GM23338 (cell line): ENCODE results near the gene TMEM178B. TPM values are rescaled to one million over a fixed set of nuclear protein-coding genes. Genes with fewer than 3 reads are reported as not detected.

Experiments used
- ATAC-seq: fragments of 200-7000 bp; cut with Tn5 transposase; 3 replicates; pipeline ENCODE4 v1.9.1; 2020
- DNase-seq: peaks from one replicate; pipeline ENCODE4 v3.0.0-alpha.2; 2015; ENCODE audit warnings: low spot score
- H2AFZ ChIP-seq: fragments of 200-600 bp; sonication (generic); 2 replicates; pipeline ENCODE4 v1.8.0; 2016; ENCODE audit warnings: antibody characterized with exemption, mild to moderate bottlenecking, moderate library complexity
- H3F3A ChIP-seq: fragments of 200-600 bp; sonication (generic); replicated peaks from 2 replicates; pipeline ENCODE4 v1.8.0; 2017; ENCODE audit warnings: antibody characterized with exemption, mixed run types, low read depth
- H3K27ac ChIP-seq: fragments of 200-600 bp; sonication (generic); 2 replicates; pipeline ENCODE4 v1.6.1; 2016; ENCODE audit warnings: low read depth
- H3K27me3 ChIP-seq: fragments of 200-600 bp; sonication (generic); 2 replicates; pipeline ENCODE4 v1.8.0; 2016; ENCODE audit warnings: mild to moderate bottlenecking, mixed run types, moderate library complexity; ENCODE audit not compliant: insufficient read depth
- H3K36me3 ChIP-seq: fragments of 200-600 bp; sonication (generic); 2 replicates; pipeline ENCODE4 v1.8.0; 2016; ENCODE audit warnings: mild to moderate bottlenecking; ENCODE audit not compliant: insufficient read depth
- H3K4me1 ChIP-seq: fragments of 200-600 bp; sonication (generic); 2 replicates; pipeline ENCODE4 v1.8.0; 2016; ENCODE audit warnings: mild to moderate bottlenecking, moderate library complexity; ENCODE audit not compliant: insufficient read depth
- H3K4me2 ChIP-seq: fragments of 200-600 bp; sonication (generic); 2 replicates; pipeline ENCODE4 v1.7.1; 2017; ENCODE audit warnings: mixed run types
- H3K4me3 ChIP-seq: fragments of 200-600 bp; sonication (generic); 2 replicates; pipeline ENCODE4 v1.6.1; 2016; ENCODE audit warnings: mixed run types
- H3K79me2 ChIP-seq: fragments of 200-600 bp; sonication (generic); replicated peaks from 2 replicates; pipeline ENCODE4 v1.8.0; 2017; ENCODE audit warnings: mild to moderate bottlenecking; ENCODE audit not compliant: insufficient read depth
- H3K9me2 ChIP-seq: fragments of 200-600 bp; sonication (generic); 2 replicates; pipeline ENCODE4 v1.8.0; 2017; ENCODE audit not compliant: insufficient read depth
- H4K20me1 ChIP-seq: fragments of 200-600 bp; sonication (generic); replicated peaks from 2 replicates; pipeline ENCODE4 v1.8.0; 2017; ENCODE audit warnings: mild to moderate bottlenecking; ENCODE audit not compliant: insufficient read depth
- H3K27ac Mint-ChIP-seq: 2 replicates; pipeline ENCODE4 v1.8.0; 2020; ENCODE audit warnings: inconsistent platforms, mild to moderate bottlenecking, moderate library complexity, mixed read lengths
- H3K27me3 Mint-ChIP-seq: 3 replicates; pipeline ENCODE4 v1.8.0; 2022; ENCODE audit warnings: low read depth, mild to moderate bottlenecking, moderate library complexity, mixed read lengths, inconsistent platforms; ENCODE audit not compliant: insufficient read depth, poor library complexity
- H3K36me3 Mint-ChIP-seq: 3 replicates; pipeline ENCODE4 v1.8.0; 2021; ENCODE audit warnings: low read depth, mild to moderate bottlenecking, inconsistent platforms, moderate library complexity, mixed read lengths
- H3K4me1 Mint-ChIP-seq: 3 replicates; pipeline ENCODE4 v1.8.0; 2020; ENCODE audit warnings: mild to moderate bottlenecking, inconsistent platforms, mixed read lengths
- H3K4me3 Mint-ChIP-seq: 3 replicates; pipeline ENCODE4 v1.8.0; 2021; ENCODE audit warnings: moderate library complexity, mild to moderate bottlenecking, inconsistent platforms, mixed read lengths
- H3K9me3 Mint-ChIP-seq: 3 replicates; pipeline ENCODE4 v1.8.0; 2020; ENCODE audit warnings: moderate library complexity, mild to moderate bottlenecking, inconsistent platforms, mixed read lengths
- CREB1 ChIP-seq: fragments of 250-450 bp; sonication (Bioruptor Pico); IDR thresholded peaks from 2 replicates; pipeline ENCODE4 v1.5.0; 2020; ENCODE audit warnings: low read depth, mild to moderate bottlenecking, moderate library complexity
- EZH2 ChIP-seq: fragments of 200-600 bp; sonication (generic); IDR thresholded peaks from one replicate; pipeline ENCODE4 v1.8.0; 2017; ENCODE audit warnings: antibody characterized with exemption, mild to moderate bottlenecking, low read depth; ENCODE audit not compliant: unreplicated experiment
- EZH2phosphoT487 ChIP-seq: fragments of 200-600 bp; sonication (generic); IDR thresholded peaks from one replicate; pipeline ENCODE4 v1.8.1; 2018; ENCODE audit warnings: antibody characterized with exemption; ENCODE audit not compliant: unreplicated experiment
- JUNB ChIP-seq: IDR thresholded peaks from one replicate; pipeline ENCODE4 v1.6.1; 2016; ENCODE audit warnings: antibody characterized with exemption; ENCODE audit not compliant: unreplicated experiment
- NANOG ChIP-seq: IDR thresholded peaks from 2 replicates; pipeline ENCODE4 v1.6.1; 2016; ENCODE audit warnings: antibody characterized with exemption, borderline replicate concordance
- POLR2AphosphoS5 ChIP-seq: IDR thresholded peaks from 2 replicates; pipeline ENCODE4 v1.6.1; 2016; ENCODE audit warnings: antibody characterized with exemption, low read depth
- STAT1 ChIP-seq: IDR thresholded peaks from one replicate; pipeline ENCODE4 v1.6.1; 2016; ENCODE audit warnings: antibody characterized with exemption; ENCODE audit not compliant: unreplicated experiment
- ZNF114 ChIP-seq: fragments of 250-450 bp; sonication (Bioruptor Pico); IDR thresholded peaks from 2 replicates; pipeline ENCODE4 v1.5.0; 2020; ENCODE audit warnings: mild to moderate bottlenecking, moderate library complexity
- ZNF331 ChIP-seq: fragments of 250-450 bp; sonication (Bioruptor Pico); IDR thresholded peaks from 2 replicates; pipeline ENCODE4 v1.5.0; 2020; ENCODE audit warnings: low read depth, mild to moderate bottlenecking, moderate library complexity
- polyA plus RNA-seq: library from polyadenylated mRNA; unstranded; fragments of >200 nt; fragmentation: Nextera tagmentation; extraction: Ambion mirVana; gene quantifications from 2 replicates; pipeline ENCODE4 v1.2.1, GENCODE V29; 2016
- total RNA-seq: library from RNA; depleted of rRNA; stranded (reverse); fragments of >200 nt; shearing (Covaris generic); gene quantifications from 2 replicates; pipeline ENCODE4 v1.2.3, GENCODE V29; 2014
- TF ChIP-seq, protein P1 (sequence below): IDR thresholded peaks from one replicate; pipeline ENCODE4 v1.6.1; 2018; ENCODE audit warnings: antibody characterized with exemption; ENCODE audit not compliant: unreplicated experiment
- TF ChIP-seq, protein P2 (sequence below): IDR thresholded peaks from 2 replicates; pipeline ENCODE4 v1.6.1; 2016; ENCODE audit warnings: antibody characterized with exemption
- TF ChIP-seq, protein P3 (sequence below), 2 experiments: fragments of 200-600 bp in 1 of 2; sonication (generic) in 1 of 2; conservative IDR thresholded peaks; 2 replicates each; pipeline versions ENCODE4 v1.5.1 to v1.6.1; 2016 to 2017; ENCODE audit warnings: antibody characterized with exemption in 2 of 2, low read depth in 2 of 2, mild to moderate bottlenecking in 2 of 2, moderate library complexity in 1 of 2
- TF ChIP-seq, protein P4 (sequence below): fragments of 250-450 bp; sonication (Bioruptor Pico); IDR thresholded peaks from 2 replicates; pipeline ENCODE4 v1.5.0; 2020; ENCODE audit warnings: mild to moderate bottlenecking, moderate library complexity

Gene TMEM178B
- total and polyA plus RNA-seq, 2 experiments from 2014 or later: 4.9 to 15.6 TPM

DNA sequence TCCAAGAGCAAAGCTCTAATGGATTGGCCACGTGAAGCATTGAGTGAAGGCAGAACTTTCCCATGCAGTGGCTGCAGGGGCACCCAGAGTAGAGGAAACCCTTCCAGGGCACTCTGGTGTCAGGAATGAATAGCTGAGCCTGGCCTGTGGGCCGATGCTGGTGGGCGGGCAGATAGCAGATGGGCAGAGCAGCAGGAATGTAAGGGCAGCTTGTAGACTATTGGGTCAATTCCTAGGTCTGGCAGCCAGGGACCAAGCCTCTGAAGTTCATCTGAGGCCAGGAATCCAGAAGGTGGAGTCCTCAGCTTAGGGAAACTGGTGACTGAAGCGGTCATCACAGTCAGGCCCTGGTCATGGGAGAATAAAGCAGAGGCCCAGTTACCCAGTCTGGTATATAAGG lies 115.4 kb downstream of the TMEM178B start:
- H3K4me1 Mint-ChIP-seq: peaks cover 5% of the 10 kb centered on the region; the same call in 2 of the 3 replicates
- Histone ChIP-seq H3K79me2 (no peaks in the 10 kb centered on the region; the same call in 1 of the 2 replicates), H4K20me1 (peaks cover 3% of the 10 kb centered on the region; the same call in 1 of the 2 replicates), H3K9me2 (no peaks in the 10 kb centered on the region), H3K4me2 (no peak overlapping the region), H3K27ac (no peak overlapping the region), H3F3A (no peaks in the 10 kb centered on the region), H3K36me3 (no peaks in the 10 kb centered on the region), H2AFZ (no peak overlapping the region), H3K27me3 (no peaks in the 10 kb centered on the region), H3K4me3 (no peak overlapping the region), H3K4me1 (no peaks in the 10 kb centered on the region; the same call in 1 of the 2 replicates)
- ATAC-seq (no peak), DNase-seq (no peak)
- no peaks in the 10 kb centered on the region for H3K27me3 Mint-ChIP-seq
- H3K36me3 Mint-ChIP-seq: peaks cover 4% of the 10 kb centered on the region
- no peak overlapping the region for H3K4me3 Mint-ChIP-seq
- no peak overlapping the region for H3K27ac Mint-ChIP-seq
- H3K9me3 Mint-ChIP-seq: no peaks in the 10 kb centered on the region
- TF ChIP-seq JUNB (no peak), EZH2 (no peak), POLR2AphosphoS5 (no peak), NANOG (no peak), EZH2phosphoT487 (no peak), STAT1 (no peak), ZNF331 (CRISPR knock-in tag) (no peak), ZNF114 (CRISPR knock-in tag) (no peak), CREB1 (CRISPR knock-in tag) (no peak)
- TF ChIP-seq, protein P1, sequence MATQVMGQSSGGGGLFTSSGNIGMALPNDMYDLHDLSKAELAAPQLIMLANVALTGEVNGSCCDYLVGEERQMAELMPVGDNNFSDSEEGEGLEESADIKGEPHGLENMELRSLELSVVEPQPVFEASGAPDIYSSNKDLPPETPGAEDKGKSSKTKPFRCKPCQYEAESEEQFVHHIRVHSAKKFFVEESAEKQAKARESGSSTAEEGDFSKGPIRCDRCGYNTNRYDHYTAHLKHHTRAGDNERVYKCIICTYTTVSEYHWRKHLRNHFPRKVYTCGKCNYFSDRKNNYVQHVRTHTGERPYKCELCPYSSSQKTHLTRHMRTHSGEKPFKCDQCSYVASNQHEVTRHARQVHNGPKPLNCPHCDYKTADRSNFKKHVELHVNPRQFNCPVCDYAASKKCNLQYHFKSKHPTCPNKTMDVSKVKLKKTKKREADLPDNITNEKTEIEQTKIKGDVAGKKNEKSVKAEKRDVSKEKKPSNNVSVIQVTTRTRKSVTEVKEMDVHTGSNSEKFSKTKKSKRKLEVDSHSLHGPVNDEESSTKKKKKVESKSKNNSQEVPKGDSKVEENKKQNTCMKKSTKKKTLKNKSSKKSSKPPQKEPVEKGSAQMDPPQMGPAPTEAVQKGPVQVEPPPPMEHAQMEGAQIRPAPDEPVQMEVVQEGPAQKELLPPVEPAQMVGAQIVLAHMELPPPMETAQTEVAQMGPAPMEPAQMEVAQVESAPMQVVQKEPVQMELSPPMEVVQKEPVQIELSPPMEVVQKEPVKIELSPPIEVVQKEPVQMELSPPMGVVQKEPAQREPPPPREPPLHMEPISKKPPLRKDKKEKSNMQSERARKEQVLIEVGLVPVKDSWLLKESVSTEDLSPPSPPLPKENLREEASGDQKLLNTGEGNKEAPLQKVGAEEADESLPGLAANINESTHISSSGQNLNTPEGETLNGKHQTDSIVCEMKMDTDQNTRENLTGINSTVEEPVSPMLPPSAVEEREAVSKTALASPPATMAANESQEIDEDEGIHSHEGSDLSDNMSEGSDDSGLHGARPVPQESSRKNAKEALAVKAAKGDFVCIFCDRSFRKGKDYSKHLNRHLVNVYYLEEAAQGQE: no peak
- TF ChIP-seq, protein P2, sequence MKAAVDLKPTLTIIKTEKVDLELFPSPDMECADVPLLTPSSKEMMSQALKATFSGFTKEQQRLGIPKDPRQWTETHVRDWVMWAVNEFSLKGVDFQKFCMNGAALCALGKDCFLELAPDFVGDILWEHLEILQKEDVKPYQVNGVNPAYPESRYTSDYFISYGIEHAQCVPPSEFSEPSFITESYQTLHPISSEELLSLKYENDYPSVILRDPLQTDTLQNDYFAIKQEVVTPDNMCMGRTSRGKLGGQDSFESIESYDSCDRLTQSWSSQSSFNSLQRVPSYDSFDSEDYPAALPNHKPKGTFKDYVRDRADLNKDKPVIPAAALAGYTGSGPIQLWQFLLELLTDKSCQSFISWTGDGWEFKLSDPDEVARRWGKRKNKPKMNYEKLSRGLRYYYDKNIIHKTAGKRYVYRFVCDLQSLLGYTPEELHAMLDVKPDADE: no peak
- TF ChIP-seq, protein P3, sequence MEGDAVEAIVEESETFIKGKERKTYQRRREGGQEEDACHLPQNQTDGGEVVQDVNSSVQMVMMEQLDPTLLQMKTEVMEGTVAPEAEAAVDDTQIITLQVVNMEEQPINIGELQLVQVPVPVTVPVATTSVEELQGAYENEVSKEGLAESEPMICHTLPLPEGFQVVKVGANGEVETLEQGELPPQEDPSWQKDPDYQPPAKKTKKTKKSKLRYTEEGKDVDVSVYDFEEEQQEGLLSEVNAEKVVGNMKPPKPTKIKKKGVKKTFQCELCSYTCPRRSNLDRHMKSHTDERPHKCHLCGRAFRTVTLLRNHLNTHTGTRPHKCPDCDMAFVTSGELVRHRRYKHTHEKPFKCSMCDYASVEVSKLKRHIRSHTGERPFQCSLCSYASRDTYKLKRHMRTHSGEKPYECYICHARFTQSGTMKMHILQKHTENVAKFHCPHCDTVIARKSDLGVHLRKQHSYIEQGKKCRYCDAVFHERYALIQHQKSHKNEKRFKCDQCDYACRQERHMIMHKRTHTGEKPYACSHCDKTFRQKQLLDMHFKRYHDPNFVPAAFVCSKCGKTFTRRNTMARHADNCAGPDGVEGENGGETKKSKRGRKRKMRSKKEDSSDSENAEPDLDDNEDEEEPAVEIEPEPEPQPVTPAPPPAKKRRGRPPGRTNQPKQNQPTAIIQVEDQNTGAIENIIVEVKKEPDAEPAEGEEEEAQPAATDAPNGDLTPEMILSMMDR (conservative IDR thresholded peaks at IDR 0.05; ENCODE audit: low read depth in 2 of 2): no peak
- TF ChIP-seq, protein P4, sequence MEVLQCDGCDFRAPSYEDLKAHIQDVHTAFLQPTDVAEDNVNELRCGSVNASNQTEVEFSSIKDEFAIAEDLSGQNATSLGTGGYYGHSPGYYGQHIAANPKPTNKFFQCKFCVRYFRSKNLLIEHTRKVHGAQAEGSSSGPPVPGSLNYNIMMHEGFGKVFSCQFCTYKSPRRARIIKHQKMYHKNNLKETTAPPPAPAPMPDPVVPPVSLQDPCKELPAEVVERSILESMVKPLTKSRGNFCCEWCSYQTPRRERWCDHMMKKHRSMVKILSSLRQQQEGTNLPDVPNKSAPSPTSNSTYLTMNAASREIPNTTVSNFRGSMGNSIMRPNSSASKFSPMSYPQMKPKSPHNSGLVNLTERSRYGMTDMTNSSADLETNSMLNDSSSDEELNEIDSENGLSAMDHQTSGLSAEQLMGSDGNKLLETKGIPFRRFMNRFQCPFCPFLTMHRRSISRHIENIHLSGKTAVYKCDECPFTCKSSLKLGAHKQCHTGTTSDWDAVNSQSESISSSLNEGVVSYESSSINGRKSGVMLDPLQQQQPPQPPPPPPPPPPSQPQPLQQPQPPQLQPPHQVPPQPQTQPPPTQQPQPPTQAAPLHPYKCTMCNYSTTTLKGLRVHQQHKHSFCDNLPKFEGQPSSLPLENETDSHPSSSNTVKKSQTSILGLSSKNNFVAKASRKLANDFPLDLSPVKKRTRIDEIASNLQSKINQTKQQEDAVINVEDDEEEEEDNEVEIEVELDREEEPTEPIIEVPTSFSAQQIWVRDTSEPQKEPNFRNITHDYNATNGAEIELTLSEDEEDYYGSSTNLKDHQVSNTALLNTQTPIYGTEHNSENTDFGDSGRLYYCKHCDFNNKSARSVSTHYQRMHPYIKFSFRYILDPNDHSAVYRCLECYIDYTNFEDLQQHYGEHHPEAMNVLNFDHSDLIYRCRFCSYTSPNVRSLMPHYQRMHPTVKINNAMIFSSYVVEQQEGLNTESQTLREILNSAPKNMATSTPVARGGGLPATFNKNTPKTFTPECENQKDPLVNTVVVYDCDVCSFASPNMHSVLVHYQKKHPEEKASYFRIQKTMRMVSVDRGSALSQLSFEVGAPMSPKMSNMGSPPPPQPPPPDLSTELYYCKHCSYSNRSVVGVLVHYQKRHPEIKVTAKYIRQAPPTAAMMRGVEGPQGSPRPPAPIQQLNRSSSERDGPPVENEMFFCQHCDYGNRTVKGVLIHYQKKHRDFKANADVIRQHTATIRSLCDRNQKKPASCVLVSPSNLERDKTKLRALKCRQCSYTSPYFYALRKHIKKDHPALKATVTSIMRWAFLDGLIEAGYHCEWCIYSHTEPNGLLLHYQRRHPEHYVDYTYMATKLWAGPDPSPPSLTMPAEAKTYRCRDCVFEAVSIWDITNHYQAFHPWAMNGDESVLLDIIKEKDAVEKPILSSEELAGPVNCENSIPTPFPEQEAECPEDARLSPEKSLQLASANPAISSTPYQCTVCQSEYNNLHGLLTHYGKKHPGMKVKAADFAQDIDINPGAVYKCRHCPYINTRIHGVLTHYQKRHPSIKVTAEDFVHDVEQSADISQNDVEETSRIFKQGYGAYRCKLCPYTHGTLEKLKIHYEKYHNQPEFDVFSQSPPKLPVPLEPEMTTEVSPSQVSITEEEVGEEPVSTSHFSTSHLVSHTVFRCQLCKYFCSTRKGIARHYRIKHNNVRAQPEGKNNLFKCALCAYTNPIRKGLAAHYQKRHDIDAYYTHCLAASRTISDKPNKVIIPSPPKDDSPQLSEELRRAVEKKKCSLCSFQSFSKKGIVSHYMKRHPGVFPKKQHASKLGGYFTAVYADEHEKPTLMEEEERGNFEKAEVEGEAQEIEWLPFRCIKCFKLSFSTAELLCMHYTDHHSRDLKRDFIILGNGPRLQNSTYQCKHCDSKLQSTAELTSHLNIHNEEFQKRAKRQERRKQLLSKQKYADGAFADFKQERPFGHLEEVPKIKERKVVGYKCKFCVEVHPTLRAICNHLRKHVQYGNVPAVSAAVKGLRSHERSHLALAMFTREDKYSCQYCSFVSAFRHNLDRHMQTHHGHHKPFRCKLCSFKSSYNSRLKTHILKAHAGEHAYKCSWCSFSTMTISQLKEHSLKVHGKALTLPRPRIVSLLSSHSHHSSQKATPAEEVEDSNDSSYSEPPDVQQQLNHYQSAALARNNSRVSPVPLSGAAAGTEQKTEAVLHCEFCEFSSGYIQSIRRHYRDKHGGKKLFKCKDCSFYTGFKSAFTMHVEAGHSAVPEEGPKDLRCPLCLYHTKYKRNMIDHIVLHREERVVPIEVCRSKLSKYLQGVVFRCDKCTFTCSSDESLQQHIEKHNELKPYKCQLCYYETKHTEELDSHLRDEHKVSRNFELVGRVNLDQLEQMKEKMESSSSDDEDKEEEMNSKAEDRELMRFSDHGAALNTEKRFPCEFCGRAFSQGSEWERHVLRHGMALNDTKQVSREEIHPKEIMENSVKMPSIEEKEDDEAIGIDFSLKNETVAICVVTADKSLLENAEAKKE (CRISPR knock-in tag): no peak
